Measurements from ENCODE around the gene USP34. TPM values are rescaled to one million over a fixed set of nuclear protein-coding genes. Genes with fewer than 3 reads are reported as not detected.

USP34 gene
- total and polyA plus RNA-seq, 2 of the 4 experiments (the other 2 are of a cell fraction): 34.7 to 128 TPM

- BruUV-seq (replicated peaks): no TSS peak
- Histone ChIP-seq H3K9ac (ENCODE audit: low read depth, low read length) (no peak overlapping the region), H3K27me3 (ENCODE audit: control insufficient read depth, insufficient read depth, low read length) (no peaks in the 10 kb centered on the region), H2BK120ac (ENCODE audit: low read depth, low read length) (no peak overlapping the region), H2BK15ac (ENCODE audit: low read depth, low read length) (no peak overlapping the region), H3K9me3 (ENCODE audit: control insufficient read depth, insufficient read depth, low read length) (no peaks in the 10 kb centered on the region), H2BK5ac (ENCODE audit: low read depth, low read length, poor library complexity, severe bottlenecking) (no peak overlapping the region), H3K56ac (ENCODE audit: extremely low read depth, insufficient read depth, low read length) (no peak overlapping the region), H3K4me2 (ENCODE audit: low read depth, low read length) (no peak overlapping the region), H4K91ac (ENCODE audit: insufficient read depth, low read depth, low read length) (no peak overlapping the region), H3K23ac (ENCODE audit: low read depth, low read length) (no peak overlapping the region), H2AK5ac (ENCODE audit: low read depth, low read length) (no peak overlapping the region), H3K79me1 (ENCODE audit: low read depth in 1 of 2, low read length in 2 of 2) (peaks cover 15 to 24% of the 10 kb centered on the region in 2 experiments), H3K18ac (ENCODE audit: low read depth, low read length) (no peak overlapping the region), H2BK20ac (ENCODE audit: low read depth, low read length) (no peak overlapping the region), H2AFZ (replicated peaks; ENCODE audit: low read length, poor library complexity) (no peak overlapping the region), H3K9me1 (ENCODE audit: insufficient read depth, low read length) (peaks cover 3% of the 10 kb centered on the region; the same call in 1 of the 2 replicates), H3K4me1 (ENCODE audit: control insufficient read depth, insufficient read depth, low read length) (peaks cover 3% of the 10 kb centered on the region; the same call in 1 of the 2 replicates), H3K36me3 (ENCODE audit: control insufficient read depth, insufficient read depth, low read length) (peaks cover 22% of the 10 kb centered on the region), H2AK9ac (replicated peaks; ENCODE audit: low read depth, low read length, poor library complexity) (no peak overlapping the region), H4K8ac (ENCODE audit: low read depth in 2 of 2, low read length in 2 of 2) (no peak overlapping the region), H3K14ac (replicated peaks; ENCODE audit: low read depth, low read length) (no peak overlapping the region), H4K20me1 (ENCODE audit: insufficient read depth, low read length) (no peaks in the 10 kb centered on the region), H3K4me3 (ENCODE audit: insufficient read depth, low read depth, low read length) (no peak overlapping the region), H3K4ac (ENCODE audit: low read depth, low read length) (no peak overlapping the region), H4K5ac (ENCODE audit: low read depth, low read length) (no peak overlapping the region), H3K27ac (ENCODE audit: insufficient read depth, low read length) (no peak overlapping the region; the same call in 1 of the 2 replicates)
- DNase-seq: no peak
- dilution Hi-C loops (cut with HindIII; ENCODE audit: low sequenced_read_pairs, unreplicated experiment) (no loop called here), intact Hi-C loops (cut with micrococcal nuclease) (no loop called here), in situ Hi-C loops (cut with MboI; ENCODE audit: low sequenced_read_pairs) (no loop called here)
- WGBS, 2 experiments (ENCODE audit: extremely low coverage in 2 of 2, insufficient read length in 1 of 2): no CpG with 5 or more reads among the region's 3 CpGs
- no peak for ATAC-seq (ENCODE audit: low read depth)
- POLR2A ChIA-PET (ENCODE audit: unreplicated experiment): no interaction called here
- CTCF ChIA-PET: no interaction called here
- no peak for TF ChIP-seq MAZ (IDR thresholded peaks at IDR 0.05; ENCODE audit: borderline replicate concordance, low read depth, low read length)
Observed at GRCh38 chr2:61326423-61326822, 144.5 kb downstream of the USP34 start.

Data from IMR-90 (cell line).